GM18526 (cell line): ENCODE results near the gene VPS37B.

ENCODE experiments used
- POLR2A ChIP-seq: IDR thresholded peaks from 3 replicates; pipeline ENCODE4 v1.6.1; 2011; ENCODE audit not compliant: insufficient read length; ENCODE audit errors: extremely low read depth

The VPS37B gene

GRCh38 chr12:122872815-122873361 is 23.0 kb downstream of the VPS37B start:
- no peak for TF ChIP-seq POLR2A

GRCh38 chr12:122871851-122872780 is 23.8 kb downstream of the VPS37B start:
- TF ChIP-seq POLR2A, result no peak

- no peak for TF ChIP-seq POLR2A
Measured at GRCh38 chr12:122870867-122871664, 24.9 kb downstream of the VPS37B start.

DNA sequence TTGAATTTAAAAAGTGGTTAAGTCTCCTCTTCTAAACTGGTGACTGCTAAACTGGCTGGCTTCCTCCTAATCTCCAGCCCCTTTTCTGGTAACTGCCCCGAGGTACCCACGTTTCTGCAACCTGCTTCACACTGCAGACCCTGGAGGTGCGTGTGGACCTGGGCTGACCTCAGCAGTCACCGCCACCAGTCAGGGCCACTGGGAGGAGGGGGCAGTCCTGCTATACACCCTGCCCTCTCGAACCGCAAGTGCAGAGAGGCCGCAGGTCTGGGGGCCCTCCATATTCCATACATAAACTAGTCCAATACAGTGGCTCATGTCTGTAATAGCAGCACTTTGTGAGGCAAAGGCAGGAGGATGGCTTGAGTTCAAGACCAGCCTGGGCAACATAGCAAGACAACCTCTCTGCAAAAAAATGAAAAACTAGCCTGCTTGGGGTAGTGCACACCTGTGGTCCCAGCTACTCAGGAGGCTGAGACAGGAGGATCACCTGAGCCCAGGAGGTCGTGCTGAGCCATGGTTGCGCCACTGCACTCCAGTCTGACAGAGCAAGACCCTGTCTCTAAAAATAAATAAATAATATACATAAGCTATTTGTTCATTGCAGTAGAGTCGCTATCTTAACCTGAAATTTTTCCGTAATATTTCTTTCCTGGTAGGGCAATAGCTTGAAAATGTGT is 25.6 kb downstream of the VPS37B start:
- no peak for TF ChIP-seq POLR2A

GRCh38 chr12:122869207-122869973 is 26.5 kb downstream of the VPS37B start:
- no peak for TF ChIP-seq POLR2A

DNA sequence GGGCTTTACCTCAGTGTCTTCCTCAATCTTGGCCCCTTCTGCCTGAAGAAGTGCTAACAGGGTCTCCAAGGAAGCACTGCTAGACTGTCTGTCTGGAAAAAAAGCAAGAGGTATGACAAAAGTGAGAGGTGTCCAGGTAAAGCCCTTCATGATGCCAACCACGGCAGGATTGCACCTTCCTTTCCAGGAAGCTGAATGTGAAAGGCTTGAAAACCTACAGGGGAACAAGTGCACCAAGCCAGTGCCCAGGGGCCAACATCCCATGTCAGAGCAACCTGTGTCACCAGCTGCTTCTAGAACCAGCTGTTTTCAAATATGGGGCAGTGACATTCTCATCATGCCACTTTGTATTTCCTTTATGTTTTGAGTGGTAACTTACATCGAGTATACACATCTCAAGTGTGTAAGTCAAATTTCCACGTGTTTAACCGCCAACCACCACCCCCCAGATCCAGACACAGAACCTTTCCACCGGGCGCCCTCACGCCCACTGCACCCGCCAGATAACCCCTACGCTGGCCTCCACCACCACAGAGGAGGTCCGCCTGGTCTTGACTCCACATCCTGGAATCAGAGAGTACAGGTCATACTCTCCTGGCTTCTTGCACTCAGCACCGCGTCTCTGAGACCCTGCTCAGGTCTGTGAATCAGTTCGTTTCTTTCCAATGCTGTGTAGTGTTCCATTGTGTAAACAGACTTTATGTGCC is 27.3 kb downstream of the VPS37B start:
- no peak for TF ChIP-seq POLR2A

DNA sequence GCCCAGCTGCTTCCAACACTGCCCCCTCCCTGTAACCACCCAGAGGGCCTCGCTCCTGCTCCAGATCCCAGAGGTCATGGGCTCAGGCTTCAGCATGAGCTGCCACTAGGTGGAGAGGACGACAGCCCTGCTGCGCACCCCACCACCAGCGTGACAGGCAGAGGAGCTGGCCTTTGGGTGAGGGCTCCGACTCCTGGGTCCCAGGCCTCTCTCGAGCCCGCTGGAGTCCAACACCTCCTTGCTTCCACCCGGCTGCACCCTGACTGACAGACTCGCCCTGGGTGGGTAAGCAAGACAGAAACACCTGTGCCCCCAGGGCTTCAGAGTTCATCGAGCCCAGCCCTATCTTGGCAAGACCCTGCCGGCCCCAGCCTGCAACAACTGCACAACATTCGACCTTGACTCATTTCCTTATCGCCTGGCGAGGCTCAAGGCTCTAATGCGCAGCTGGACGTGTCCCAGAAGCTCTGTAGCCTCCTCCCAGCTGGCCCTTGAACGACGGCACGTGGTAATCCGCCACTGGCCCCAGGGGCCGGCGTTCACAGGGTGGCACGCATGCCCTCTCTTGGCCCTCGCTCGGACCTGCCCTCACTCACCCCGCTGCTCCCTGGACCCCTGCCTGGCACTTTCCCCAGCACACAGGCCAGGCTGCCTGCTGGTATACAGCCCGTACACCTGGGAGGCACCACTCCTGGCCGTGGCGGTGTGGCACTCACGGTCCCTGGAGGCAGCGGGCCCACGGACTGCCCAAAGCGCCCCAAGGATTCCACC is 28.0 kb downstream of the VPS37B start:
- no peak for TF ChIP-seq POLR2A

DNA sequence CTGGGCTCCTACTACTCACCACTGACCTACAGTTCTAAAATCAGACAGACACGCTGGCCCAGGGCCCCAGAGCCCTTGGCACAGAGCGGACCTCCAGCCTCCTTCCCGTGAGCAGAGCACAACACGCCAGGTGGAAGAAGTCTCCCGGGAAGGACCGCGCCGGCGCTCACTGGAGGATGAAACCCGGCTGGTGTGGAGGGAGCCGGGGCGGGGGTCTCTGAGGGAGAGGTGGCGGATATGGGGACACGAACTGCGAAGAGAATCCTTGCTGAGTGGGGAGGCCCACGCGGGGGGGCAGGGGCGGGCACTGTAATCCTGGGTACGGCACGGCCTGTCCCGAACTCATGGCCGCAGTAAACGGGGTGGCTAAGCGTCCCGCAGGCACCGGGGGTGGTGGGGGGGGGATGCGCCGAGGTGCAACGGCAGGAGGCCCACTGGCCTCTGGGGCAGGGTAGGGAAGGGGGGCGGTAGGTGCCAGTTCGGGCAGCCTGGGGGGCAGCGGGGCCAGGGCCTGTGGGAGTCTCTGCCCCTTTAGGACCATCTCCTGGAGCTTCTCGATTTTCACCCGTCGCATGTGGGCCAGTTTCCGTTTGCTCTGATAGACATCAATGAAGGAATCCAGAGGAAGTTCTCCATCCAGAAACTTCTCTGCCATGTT is 28.8 kb downstream of the VPS37B start:
- TF ChIP-seq POLR2A, result no peak

GRCh38 chr12:122866379-122866778 is 29.5 kb downstream of the VPS37B start:
- no peak for TF ChIP-seq POLR2A

DNA sequence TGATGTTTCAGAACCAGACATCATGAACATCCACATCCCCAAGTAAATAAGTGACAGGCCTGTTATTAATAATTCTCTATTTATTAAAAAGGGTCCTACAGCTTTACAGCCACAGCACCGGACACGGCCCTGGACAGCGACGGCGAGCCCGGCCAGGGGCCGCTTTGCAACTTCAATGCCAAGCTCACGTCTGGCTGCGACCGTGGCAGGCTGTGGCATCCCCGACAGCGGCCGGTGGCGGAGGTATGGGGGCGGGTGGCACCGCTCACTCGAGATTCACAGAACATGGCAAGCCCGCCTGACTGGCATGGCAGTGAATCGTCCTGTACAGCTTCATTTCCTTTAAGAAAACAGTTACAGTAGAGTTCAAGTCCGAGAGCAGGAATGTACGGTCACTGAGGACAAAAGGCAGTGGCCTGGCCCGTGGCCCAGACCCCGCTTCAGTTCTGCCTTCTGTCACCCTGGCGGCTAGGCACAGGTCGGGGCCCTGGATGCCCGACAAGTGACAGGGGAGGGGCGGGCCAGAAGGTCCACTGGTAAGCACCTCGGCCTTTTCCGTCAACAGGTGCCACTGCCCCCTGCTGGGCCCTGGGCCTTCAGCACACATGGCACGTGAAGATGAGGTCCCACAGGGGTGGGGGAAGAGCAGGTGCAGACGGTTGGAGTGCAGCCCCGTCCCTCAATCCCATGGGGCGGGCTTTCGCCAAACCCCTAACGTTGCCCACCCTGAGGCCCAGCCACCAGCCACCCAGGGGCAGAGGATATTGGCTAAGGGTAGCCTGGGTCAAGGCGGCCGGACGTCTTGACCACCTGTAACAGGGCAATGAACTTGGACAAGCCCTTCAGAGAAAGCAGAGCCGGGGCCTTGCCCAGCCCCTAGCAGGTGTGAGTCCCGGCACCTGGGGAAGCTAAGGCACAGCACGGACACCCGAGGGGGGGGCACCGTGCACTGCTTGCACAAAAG is 30.4 kb downstream of the VPS37B start:
- TF ChIP-seq POLR2A, result no peak

- no peak for TF ChIP-seq POLR2A
Measured at GRCh38 chr12:122864894-122865253, 31.1 kb downstream of the VPS37B start.
